ENCODE measurements around the gene SEZ6L. TPM values are rescaled to one million over a fixed set of nuclear protein-coding genes. Genes with fewer than 3 reads are reported as not detected.

Gene SEZ6L
- total RNA-seq, 4 donors from 2014 or later: 0.19 to 0.52 (median 0.22) TPM; not detected in 1

- DNase-seq (ENCODE audit: low spot score in 2 of 2): no peak
- no peak for TF ChIP-seq POLR2A (IDR thresholded peaks at IDR 0.05)
- no peak for TF ChIP-seq CTCF (IDR thresholded peaks at IDR 0.05)
- H3K4me3 ChIP-seq (ENCODE audit: low read depth, poor library complexity, severe bottlenecking): no peak overlapping the region
- WGBS, 2 donors: 44 to 50% methylated on average over 10 of the region's 10 CpGs
- intact Hi-C loops (cut with DNase I; ENCODE audit: low total_unique reads): no loop called here
Observed at GRCh38 chr22:26131589-26132154, 37.6 kb upstream of the SEZ6L start.

- 81 to 84% methylated on average over 7 of the region's 7 CpGs for WGBS, 2 donors
- DNase-seq (ENCODE audit: low spot score in 2 of 2): no peak
- no peak for TF ChIP-seq POLR2A (IDR thresholded peaks at IDR 0.05)
- no peak for TF ChIP-seq CTCF (IDR thresholded peaks at IDR 0.05)
- intact Hi-C loops (cut with DNase I; ENCODE audit: low total_unique reads): no loop called here
- no peak overlapping the region for H3K4me3 ChIP-seq (ENCODE audit: low read depth, poor library complexity, severe bottlenecking)
Observed at GRCh38 chr22:26134654-26135330, 34.5 kb upstream of the SEZ6L start.

GRCh38 chr22:26135806-26136205 is 33.5 kb upstream of the SEZ6L start:
- no peak for DNase-seq (ENCODE audit: low spot score in 2 of 2)
- TF ChIP-seq POLR2A (IDR thresholded peaks at IDR 0.05) (no peak), CTCF (IDR thresholded peaks at IDR 0.05) (no peak)
- intact Hi-C loops (cut with DNase I; ENCODE audit: low total_unique reads): no loop called here
- no peak overlapping the region for H3K4me3 ChIP-seq (ENCODE audit: low read depth, poor library complexity, severe bottlenecking)
- WGBS, 2 donors: 73 to 74% methylated on average over 2 of the region's 2 CpGs

GRCh38 chr22:26139310-26139709 is 30.0 kb upstream of the SEZ6L start:
- TF ChIP-seq CTCF (IDR thresholded peaks at IDR 0.05) (no peak), POLR2A (IDR thresholded peaks at IDR 0.05) (no peak)
- 22 to 28% methylated on average over 4 of the region's 4 CpGs for WGBS, 2 donors
- intact Hi-C loops (cut with DNase I; ENCODE audit: low total_unique reads): no loop called here
- no peak overlapping the region for H3K4me3 ChIP-seq (ENCODE audit: low read depth, poor library complexity, severe bottlenecking)
- no peak for DNase-seq (ENCODE audit: low spot score in 2 of 2)

GRCh38 chr22:26141831-26142230 is 27.4 kb upstream of the SEZ6L start:
- WGBS, 2 donors: 60% methylated on average over 4 of the region's 4 CpGs
- DNase-seq (ENCODE audit: low spot score in 2 of 2): no peak
- no peak for TF ChIP-seq CTCF (IDR thresholded peaks at IDR 0.05)
- TF ChIP-seq POLR2A (IDR thresholded peaks at IDR 0.05): no peak
- intact Hi-C loops (cut with DNase I; ENCODE audit: low total_unique reads): no loop called here
- H3K4me3 ChIP-seq (ENCODE audit: low read depth, poor library complexity, severe bottlenecking): no peak overlapping the region

All from lower leg skin (tissue), 4 donors.